Measurements from ENCODE around the gene NPEPL1.

- TF ChIP-seq, protein P1, sequence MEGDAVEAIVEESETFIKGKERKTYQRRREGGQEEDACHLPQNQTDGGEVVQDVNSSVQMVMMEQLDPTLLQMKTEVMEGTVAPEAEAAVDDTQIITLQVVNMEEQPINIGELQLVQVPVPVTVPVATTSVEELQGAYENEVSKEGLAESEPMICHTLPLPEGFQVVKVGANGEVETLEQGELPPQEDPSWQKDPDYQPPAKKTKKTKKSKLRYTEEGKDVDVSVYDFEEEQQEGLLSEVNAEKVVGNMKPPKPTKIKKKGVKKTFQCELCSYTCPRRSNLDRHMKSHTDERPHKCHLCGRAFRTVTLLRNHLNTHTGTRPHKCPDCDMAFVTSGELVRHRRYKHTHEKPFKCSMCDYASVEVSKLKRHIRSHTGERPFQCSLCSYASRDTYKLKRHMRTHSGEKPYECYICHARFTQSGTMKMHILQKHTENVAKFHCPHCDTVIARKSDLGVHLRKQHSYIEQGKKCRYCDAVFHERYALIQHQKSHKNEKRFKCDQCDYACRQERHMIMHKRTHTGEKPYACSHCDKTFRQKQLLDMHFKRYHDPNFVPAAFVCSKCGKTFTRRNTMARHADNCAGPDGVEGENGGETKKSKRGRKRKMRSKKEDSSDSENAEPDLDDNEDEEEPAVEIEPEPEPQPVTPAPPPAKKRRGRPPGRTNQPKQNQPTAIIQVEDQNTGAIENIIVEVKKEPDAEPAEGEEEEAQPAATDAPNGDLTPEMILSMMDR (optimal IDR thresholded peaks at IDR 0.05 in 1 of 3, IDR thresholded peaks at IDR 0.05 in 1 of 3, conservative IDR thresholded peaks at IDR 0.05 in 1 of 3; ENCODE audit: extremely low read depth in 1 of 3, insufficient read depth in 2 of 3, low read length in 3 of 3), result no peak
- TF ChIP-seq EZH2 (IDR thresholded peaks at IDR 0.05; ENCODE audit: low read length), result no peak
Measured at GRCh38 chr20:58694241-58695083, 1.9 kb downstream of the NPEPL1 start.
